Colonic mucosa (tissue), 4 donors: Measurements from ENCODE around the gene TRABD2B. TPM values are rescaled to one million over a fixed set of nuclear protein-coding genes. Genes with fewer than 3 reads are reported as not detected.

Experiments used
- DNase-seq: peaks from one replicate; pipeline ENCODE4 v3.0.0-alpha.2; 2020
- H3K27ac ChIP-seq: fragments of 200-600 bp; one replicate; pipeline ENCODE4 v1.8.0; 2021
- H3K27me3 ChIP-seq: fragments of 200-600 bp; one replicate; pipeline ENCODE4 v1.8.0; 2021
- H3K36me3 ChIP-seq: fragments of 200-600 bp; one replicate; pipeline ENCODE4 v1.8.0; 2021
- H3K4me1 ChIP-seq: fragments of 200-600 bp; one replicate; pipeline ENCODE4 v1.8.0; 2021; ENCODE audit warnings: mild to moderate bottlenecking
- H3K4me3 ChIP-seq: fragments of 200-600 bp; one replicate; pipeline ENCODE4 v1.8.0; 2021
- H3K9ac ChIP-seq, 2 donors: one replicate each; pipeline ENCODE4 v1.7.0; 2013; ENCODE audit warnings: control low read depth in 2 of 2, low read depth in 2 of 2, low read length in 2 of 2
- H3K9me3 ChIP-seq: fragments of 200-600 bp; one replicate; pipeline ENCODE4 v1.8.0; 2021
- CTCF ChIP-seq: fragments of 200-600 bp; IDR thresholded peaks from one replicate; pipeline ENCODE4 v1.8.0; 2022; ENCODE audit warnings: antibody characterized with exemption, mild to moderate bottlenecking
- intact Hi-C: fragments of 100-400 bp; cut with DNase I; formaldehyde crosslinking; loops from one replicate; pipeline ENCODE4 v1.14.1; 2022
- total RNA-seq, 2 donors: library from RNA; stranded (reverse); fragmentation: NEBNext Ultra II Directional in 1 of 2; extraction: Animal tissue kit (Norgen Biotek cat#: 25700) in 1 of 2; gene quantifications; one replicate each; pipeline ENCODE4 v1.2.1, GENCODE V29; 2021
- donor health status: healthy.
- donor health status: DM: no; HTN: no; CAD: no.
- donor health status: DM: no; HTN: no; CAD: no.

The TRABD2B gene
- total RNA-seq, 2 donors from 2014 or later, result 0.42 to 0.77 TPM

- no peaks in the 10 kb centered on the region for H3K4me1 ChIP-seq
- no peak for TF ChIP-seq CTCF
- DNase-seq, result no peak
- no peak overlapping the region for H3K4me3 ChIP-seq
- H3K9ac ChIP-seq, result no peak overlapping the region
- no peaks in the 10 kb centered on the region for H3K27me3 ChIP-seq
- intact Hi-C loops, result no loop called here
- no peaks in the 10 kb centered on the region for H3K36me3 ChIP-seq
- no peak overlapping the region for H3K27ac ChIP-seq
- H3K9me3 ChIP-seq, result no peaks in the 10 kb centered on the region
Measured at GRCh38 chr1:47927165-47927564, 70.0 kb downstream of the TRABD2B start.

DNA sequence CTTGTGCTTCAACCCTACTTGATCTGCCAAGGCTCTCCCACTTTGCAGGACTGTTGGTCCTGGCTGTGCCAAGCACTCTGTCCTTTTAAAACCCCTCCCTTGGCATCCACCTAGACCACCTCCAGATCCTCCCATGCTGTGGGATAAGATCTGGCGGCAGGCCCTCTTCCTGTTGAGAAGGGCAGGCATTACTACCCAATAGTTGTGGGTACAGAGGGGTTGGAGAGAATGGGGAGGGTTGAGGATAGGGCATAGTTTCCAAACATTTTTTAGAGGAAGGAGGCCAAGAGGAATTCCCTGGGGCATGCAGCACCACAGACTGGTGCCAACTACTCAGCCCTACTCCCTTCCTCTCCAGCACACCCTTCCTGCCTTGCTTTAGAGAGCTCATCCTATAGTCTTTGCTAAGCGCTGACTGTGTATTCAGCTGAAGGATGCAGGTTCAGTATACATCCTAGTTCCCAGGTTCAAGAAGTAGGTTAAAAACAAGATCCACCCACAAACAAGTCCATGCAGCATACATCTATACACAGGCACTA lies 70.7 kb downstream of the TRABD2B start:
- no peaks in the 10 kb centered on the region for H3K36me3 ChIP-seq
- H3K9ac ChIP-seq, result no peak overlapping the region

GRCh38 chr1:47924270-47925048 lies 72.7 kb downstream of the TRABD2B start:
- TF ChIP-seq CTCF, result no peak
- no peak for DNase-seq
- intact Hi-C loops, result no loop called here

More for the DNA sequence above, 70.7 kb downstream of the TRABD2B start:
- Histone ChIP-seq H3K9me3 (no peaks in the 10 kb centered on the region), H3K4me1 (no peaks in the 10 kb centered on the region), H3K27ac (no peak overlapping the region), H3K27me3 (no peaks in the 10 kb centered on the region), H3K4me3 (no peak overlapping the region)
- TF ChIP-seq CTCF, result no peak
- intact Hi-C loops, result no loop called here
- no peak for DNase-seq

GRCh38 chr1:47921935-47922415 lies 75.2 kb downstream of the TRABD2B start:
- no peak for DNase-seq
- Histone ChIP-seq H3K36me3 (no peaks in the 10 kb centered on the region), H3K27me3 (no peaks in the 10 kb centered on the region), H3K9ac (no peak overlapping the region), H3K9me3 (no peaks in the 10 kb centered on the region), H3K27ac (no peak overlapping the region), H3K4me1 (no peaks in the 10 kb centered on the region), H3K4me3 (no peak overlapping the region)
- intact Hi-C loops, result no loop called here
- TF ChIP-seq CTCF, result no peak

More at GRCh38 chr1:47924270-47925048, 72.7 kb downstream of the TRABD2B start:
- Histone ChIP-seq H3K27ac (no peak overlapping the region), H3K9ac (no peak overlapping the region), H3K27me3 (no peaks in the 10 kb centered on the region), H3K4me3 (no peak overlapping the region), H3K36me3 (no peaks in the 10 kb centered on the region), H3K9me3 (no peaks in the 10 kb centered on the region), H3K4me1 (no peaks in the 10 kb centered on the region)

GRCh38 chr1:47919113-47919833 lies 77.9 kb downstream of the TRABD2B start:
- H3K9ac ChIP-seq, result no peak overlapping the region
- H3K4me1 ChIP-seq, result no peaks in the 10 kb centered on the region
- no peak for DNase-seq
- no peaks in the 10 kb centered on the region for H3K36me3 ChIP-seq
- H3K27me3 ChIP-seq, result no peaks in the 10 kb centered on the region
- TF ChIP-seq CTCF, result no peak
- intact Hi-C loops, result no loop called here
- H3K4me3 ChIP-seq, result no peak overlapping the region
- no peaks in the 10 kb centered on the region for H3K9me3 ChIP-seq
- no peak overlapping the region for H3K27ac ChIP-seq
